K562 (cell line): ENCODE measurements around the gene CISD3. TPM values are rescaled to one million over a fixed set of nuclear protein-coding genes. Genes with fewer than 3 reads are reported as not detected.

ENCODE experiments used
- ATAC-seq: fragments of 200-7000 bp; cut with Tn5 transposase; 3 replicates; pipeline ENCODE4 v1.9.1; 2020; ENCODE audit warnings: moderate library complexity
- BruUV-seq: library from RNA; stranded (reverse); fragments of 400-500 nt; replicated peaks from 2 replicates; lab custom pipeline; 2021; lab: Mats Ljungman, UMichigan
- CTCF ChIA-PET: fragments of 300-600 bp; formaldehyde crosslinking; extraction: SDS; loops from one replicate; lab custom pipeline; 2021; ENCODE audit warnings: low intra/inter-chr PET ratio; lab: Yijun Ruan, JAX
- POLR2A ChIA-PET: fragments of 300-600, 350-650 bp; sonication (Branson Sonifier 250); formaldehyde crosslinking; extraction: SDS; loops from one replicate; lab custom pipeline; 2021; ENCODE audit warnings: antibody characterized with exemption, inconsistent platforms; lab: Yijun Ruan, JAX
- DNase-seq, 4 experiments: peaks; one replicate each; pipeline versions ENCODE4 v3.0.0 to v3.0.0-alpha.2; 2011 to 2018; ENCODE audit warnings: low spot score in 3 of 4, mixed read lengths in 3 of 4; ENCODE audit errors: extremely low read depth in 1 of 4
- FAIRE-seq: peaks from 2 replicates; lab custom pipeline; 2011; peaks lifted over from hg19 to GRCh38; lab: Jason Lieb, UNC
- H2AFZ ChIP-seq: 2 replicates; pipeline ENCODE4 v1.6.0; 2011; ENCODE audit warnings: low read depth, low read length, control low read depth, inconsistent platforms
- H3K27ac ChIP-seq: fragments of 200-600 bp; 3 replicates; pipeline ENCODE4 v1.8.0; 2011; ENCODE audit warnings: low read depth, mild to moderate bottlenecking, control low read depth, inconsistent platforms, low read length, moderate library complexity, mixed read lengths; ENCODE audit errors: extremely low read depth
- H3K27me3 ChIP-seq, 2 experiments: fragments of 300-600 bp in 1 of 2; 2 replicates in 1 of 2; 3 replicates in 1 of 2; pipeline versions ENCODE4 v1.6.0 to v1.8.0; 2011; ENCODE audit warnings: inconsistent platforms in 2 of 2, low read length in 2 of 2, mild to moderate bottlenecking in 1 of 2, mixed read lengths in 1 of 2, moderate library complexity in 1 of 2; ENCODE audit not compliant: control insufficient read depth in 2 of 2, insufficient read depth in 2 of 2
- H3K36me3 ChIP-seq: fragments of 300-600 bp; 3 replicates; pipeline ENCODE4 v1.8.0; 2011; ENCODE audit warnings: mild to moderate bottlenecking, low read length, inconsistent platforms; ENCODE audit not compliant: control insufficient read depth, insufficient read depth
- H3K4me1 ChIP-seq, 2 experiments: fragments of 200-600 bp in 1 of 2; replicated peaks in 1 of 2; 2 replicates in 1 of 2; 3 replicates in 1 of 2; pipeline versions ENCODE4 v1.5.1 to v1.8.0; 2011; ENCODE audit warnings: inconsistent platforms in 2 of 2, low read length in 2 of 2, mild to moderate bottlenecking in 1 of 2, mixed read lengths in 1 of 2, moderate library complexity in 1 of 2; ENCODE audit not compliant: control insufficient read depth in 2 of 2, insufficient read depth in 2 of 2
- H3K4me2 ChIP-seq: 2 replicates; pipeline ENCODE4 v1.6.1; 2011; ENCODE audit warnings: low read length, control low read depth, inconsistent platforms, mixed read lengths; ENCODE audit not compliant: insufficient read depth
- H3K4me3 ChIP-seq: fragments of 200-600 bp; sonication (generic), shearing (Covaris generic); 2 replicates; pipeline ENCODE4 v1.5.1; 2016; ENCODE audit warnings: control low read depth, inconsistent platforms
- H3K79me2 ChIP-seq: fragments of 200-600 bp; 3 replicates; pipeline ENCODE4 v1.8.0; 2011; ENCODE audit warnings: low read length, inconsistent platforms; ENCODE audit not compliant: control insufficient read depth, insufficient read depth
- H3K9ac ChIP-seq, 2 experiments: 2 replicates each; pipeline versions ENCODE4 v1.6.0 to v1.6.1; 2011; ENCODE audit warnings: low read depth in 2 of 2, low read length in 2 of 2, control low read depth in 1 of 2, inconsistent platforms in 1 of 2, mild to moderate bottlenecking in 1 of 2, mixed read lengths in 1 of 2; ENCODE audit not compliant: insufficient read depth in 1 of 2
- H3K9me1 ChIP-seq: one replicate; pipeline ENCODE4 v1.6.0; 2011; ENCODE audit warnings: inconsistent platforms, mild to moderate bottlenecking, low read length, moderate library complexity; ENCODE audit not compliant: control insufficient read depth, insufficient read depth
- H3K9me3 ChIP-seq: replicated peaks from 2 replicates; pipeline ENCODE4 v1.5.1; 2011; ENCODE audit warnings: low read depth, low read length, inconsistent platforms; ENCODE audit not compliant: control insufficient read depth, insufficient read depth
- H4K20me1 ChIP-seq: replicated peaks from 2 replicates; pipeline ENCODE4 v1.6.1; 2011; ENCODE audit warnings: low read length, inconsistent platforms, mixed read lengths; ENCODE audit not compliant: control insufficient read depth, insufficient read depth
- MXI1 ChIP-seq: IDR thresholded peaks from 2 replicates; pipeline ENCODE4 v1.6.1; 2011; ENCODE audit warnings: low read depth, mild to moderate bottlenecking, improper control_type of control experiment, low read length
- RAD21 ChIP-seq, 2 experiments: fragments of 250-450 bp in 1 of 2; fragments of 450-650 bp in 1 of 2; sonication (Bioruptor Pico) in 1 of 2; formaldehyde crosslinking in 1 of 2; IDR thresholded peaks in 1 of 2; conservative IDR thresholded peaks in 1 of 2; 2 replicates each; pipeline versions ENCODE4 v1.4.0 to v1.8.0; 2020 to 2022; ENCODE audit warnings: mild to moderate bottlenecking in 2 of 2, moderate library complexity in 1 of 2
- SMC3 ChIP-seq: conservative IDR thresholded peaks from 2 replicates; pipeline ENCODE4 v1.6.1; 2011; ENCODE audit warnings: low read depth, low read length, improper control_type of control experiment; ENCODE audit not compliant: insufficient read depth
- STAG1 ChIP-seq: sonication (generic); formaldehyde crosslinking; IDR thresholded peaks from 2 replicates; pipeline ENCODE4 v1.5.0; 2020; ENCODE audit warnings: missing genetic modification reagents, borderline replicate concordance
- ZNF217 ChIP-seq: sonication (generic); formaldehyde crosslinking; IDR thresholded peaks from 2 replicates; pipeline ENCODE4 v1.8.0; 2022; ENCODE audit warnings: mild to moderate bottlenecking, missing genetic modification reagents
- WGBS: fragments of 100-300 bp; shearing (Covaris generic); methylation state at CpG from one replicate; pipeline ENCODE4 v1.1.6; 2016; ENCODE audit warnings: low coverage, mixed read lengths; ENCODE audit not compliant: insufficient coverage; ENCODE audit errors: missing lambda C conversion rate; 5-methylcytosine and 5-hydroxymethylcytosine counted together
- in situ Hi-C: fragments of 300-500 bp; cut with MboI; formaldehyde crosslinking; loops from 4 replicates; pipeline ENCODE4 v1.15.0; 2018; ENCODE audit warnings: inconsistent platforms, mixed read lengths
- intact Hi-C: fragments of 100-400 bp; cut with micrococcal nuclease; formaldehyde crosslinking; loops from 2 replicates; pipeline ENCODE4 v1.14.2; 2022
- polyA plus RNA-seq, 8 experiments: library from polyadenylated mRNA; depleted of rRNA in 4 of 8; stranded (reverse) in 5 of 8; unstranded in 3 of 8; fragments of >200 nt; fragmentation: Nextera tagmentation in 2 of 8; fragmentation: Illumina TruSeq in 1 of 8; extraction: Ambion mirVana in 2 of 8; extraction: Trizol in 1 of 8; gene quantifications; 2 replicates each; pipeline versions ENCODE4 v1.2.1 to v1.2.3, GENCODE V29; 2011 to 2014; ENCODE audit warnings: inconsistent platforms in 1 of 8, missing spikeins in 1 of 8
- total RNA-seq, 7 experiments: library from RNA; depleted of rRNA in 6 of 7; stranded (reverse); fragments of >200 nt in 6 of 7; fragmentation: Illumina TruSeq in 2 of 7; extraction: Trizol in 2 of 7; gene quantifications; 2 replicates each; pipeline versions ENCODE4 v1.2.1 to v1.2.3, GENCODE V29; 2011 to 2021; ENCODE audit warnings: low replicate concordance in 1 of 7
- TF ChIP-seq, protein P1 (sequence below): IDR thresholded peaks from 3 replicates; pipeline ENCODE4 v1.6.1; 2011; ENCODE audit warnings: borderline replicate concordance, mild to moderate bottlenecking, moderate library complexity; ENCODE audit not compliant: insufficient read length; ENCODE audit errors: extremely low read depth
- TF ChIP-seq, protein P2 (sequence below), 3 experiments: IDR thresholded peaks in 2 of 3; conservative IDR thresholded peaks in 1 of 3; 2 replicates each; pipeline ENCODE4 v1.5.1; 2011 to 2012; ENCODE audit warnings: low read length in 3 of 3, mild to moderate bottlenecking in 3 of 3, control low read depth in 2 of 3, improper control_type of control experiment in 1 of 3, inconsistent platforms in 1 of 3, low read depth in 1 of 3, mixed read lengths in 1 of 3, moderate library complexity in 1 of 3; ENCODE audit not compliant: insufficient read depth in 2 of 3
- TF ChIP-seq, protein P3 (sequence below): fragments of 450-650 bp; IDR thresholded peaks from 2 replicates; pipeline ENCODE4 v1.6.1; 2016; ENCODE audit warnings: low read depth, mild to moderate bottlenecking, moderate library complexity
- TF ChIP-seq, protein P4 (sequence below): fragments of 250-450 bp; sonication (Bioruptor Pico); IDR thresholded peaks from 2 replicates; pipeline ENCODE4 v1.5.0; 2022; ENCODE audit warnings: mild to moderate bottlenecking
- TF ChIP-seq, protein P5 (sequence below): sonication (generic); formaldehyde crosslinking; IDR thresholded peaks from 2 replicates; pipeline ENCODE4 v1.8.1; 2023; ENCODE audit warnings: mild to moderate bottlenecking, missing genetic modification reagents

The CISD3 gene
- total and polyA plus RNA-seq, 9 of the 15 experiments (the other 6 are each of a cell fraction or from before 2014, with no cell fraction given): 5.0 to 60.7 (median 15.7) TPM

DNA sequence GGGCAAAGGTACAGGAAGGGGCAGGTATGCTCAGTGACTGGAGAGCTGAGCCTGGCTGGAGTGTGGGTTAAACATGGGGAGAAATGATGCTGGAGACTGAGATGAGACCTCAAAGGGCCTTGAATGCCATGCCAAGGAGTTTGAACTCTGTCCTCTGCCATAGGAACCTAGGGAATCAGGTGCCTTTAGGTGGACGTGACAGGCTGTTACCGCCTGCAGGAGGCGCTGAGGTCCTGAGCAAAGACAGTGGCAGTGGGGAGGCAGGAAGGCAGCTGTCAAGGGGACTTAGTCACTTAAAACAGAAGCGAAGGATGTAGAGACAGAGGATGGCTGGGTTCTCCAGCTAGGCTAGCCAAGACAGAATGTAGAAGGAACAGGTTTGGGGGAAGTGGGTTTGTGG lies 31.5 kb downstream of the CISD3 start:
- in situ Hi-C loops (no loop called here), intact Hi-C loops (no loop called here)
- peak; percentile 41 to 66 (median 52) for DNase-seq
- Histone ChIP-seq H3K27me3 (no peaks in the 10 kb centered on the region), H3K4me3 (no peak overlapping the region), H4K20me1 (peaks cover 6% of the 10 kb centered on the region), H3K27ac (no peak overlapping the region), H3K9me3 (no peaks in the 10 kb centered on the region), H3K4me1 (no peaks in the 10 kb centered on the region), H3K9ac (no peak overlapping the region), H3K79me2 (no peaks in the 10 kb centered on the region), H2AFZ (no peak overlapping the region), H3K36me3 (peaks cover 90% of the 10 kb centered on the region), H3K9me1 (no peaks in the 10 kb centered on the region), H3K4me2 (no peak overlapping the region)
- ATAC-seq: peak; percentile 90
- CTCF ChIA-PET: interaction anchor here (0.6 kb wide), 1 partner anchor 101 kb away, joined by 3 read pairs; no protein-coding TSS in a partner anchor
- WGBS: 64% methylated on average over 4 of the region's 4 CpGs
- no TSS peak for BruUV-seq
- no peak for FAIRE-seq
- POLR2A ChIA-PET: interaction anchor here (0.7 to 1.2 kb wide), 4 partner anchors 10 to 92 kb away, joined by 3 to 6 read pairs (median 4); partner anchors contain the start of genes PSMB3 and RPL23
- TF ChIP-seq MXI1: no peak
- TF ChIP-seq STAG1: 0 out of 2 replicates have a peak, but pooled peaks have one; percentile 24
- TF ChIP-seq, protein P1, sequence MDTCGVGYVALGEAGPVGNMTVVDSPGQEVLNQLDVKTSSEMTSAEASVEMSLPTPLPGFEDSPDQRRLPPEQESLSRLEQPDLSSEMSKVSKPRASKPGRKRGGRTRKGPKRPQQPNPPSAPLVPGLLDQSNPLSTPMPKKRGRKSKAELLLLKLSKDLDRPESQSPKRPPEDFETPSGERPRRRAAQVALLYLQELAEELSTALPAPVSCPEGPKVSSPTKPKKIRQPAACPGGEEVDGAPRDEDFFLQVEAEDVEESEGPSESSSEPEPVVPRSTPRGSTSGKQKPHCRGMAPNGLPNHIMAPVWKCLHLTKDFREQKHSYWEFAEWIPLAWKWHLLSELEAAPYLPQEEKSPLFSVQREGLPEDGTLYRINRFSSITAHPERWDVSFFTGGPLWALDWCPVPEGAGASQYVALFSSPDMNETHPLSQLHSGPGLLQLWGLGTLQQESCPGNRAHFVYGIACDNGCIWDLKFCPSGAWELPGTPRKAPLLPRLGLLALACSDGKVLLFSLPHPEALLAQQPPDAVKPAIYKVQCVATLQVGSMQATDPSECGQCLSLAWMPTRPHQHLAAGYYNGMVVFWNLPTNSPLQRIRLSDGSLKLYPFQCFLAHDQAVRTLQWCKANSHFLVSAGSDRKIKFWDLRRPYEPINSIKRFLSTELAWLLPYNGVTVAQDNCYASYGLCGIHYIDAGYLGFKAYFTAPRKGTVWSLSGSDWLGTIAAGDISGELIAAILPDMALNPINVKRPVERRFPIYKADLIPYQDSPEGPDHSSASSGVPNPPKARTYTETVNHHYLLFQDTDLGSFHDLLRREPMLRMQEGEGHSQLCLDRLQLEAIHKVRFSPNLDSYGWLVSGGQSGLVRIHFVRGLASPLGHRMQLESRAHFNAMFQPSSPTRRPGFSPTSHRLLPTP: peak; percentile 16
- TF ChIP-seq, protein P2, sequence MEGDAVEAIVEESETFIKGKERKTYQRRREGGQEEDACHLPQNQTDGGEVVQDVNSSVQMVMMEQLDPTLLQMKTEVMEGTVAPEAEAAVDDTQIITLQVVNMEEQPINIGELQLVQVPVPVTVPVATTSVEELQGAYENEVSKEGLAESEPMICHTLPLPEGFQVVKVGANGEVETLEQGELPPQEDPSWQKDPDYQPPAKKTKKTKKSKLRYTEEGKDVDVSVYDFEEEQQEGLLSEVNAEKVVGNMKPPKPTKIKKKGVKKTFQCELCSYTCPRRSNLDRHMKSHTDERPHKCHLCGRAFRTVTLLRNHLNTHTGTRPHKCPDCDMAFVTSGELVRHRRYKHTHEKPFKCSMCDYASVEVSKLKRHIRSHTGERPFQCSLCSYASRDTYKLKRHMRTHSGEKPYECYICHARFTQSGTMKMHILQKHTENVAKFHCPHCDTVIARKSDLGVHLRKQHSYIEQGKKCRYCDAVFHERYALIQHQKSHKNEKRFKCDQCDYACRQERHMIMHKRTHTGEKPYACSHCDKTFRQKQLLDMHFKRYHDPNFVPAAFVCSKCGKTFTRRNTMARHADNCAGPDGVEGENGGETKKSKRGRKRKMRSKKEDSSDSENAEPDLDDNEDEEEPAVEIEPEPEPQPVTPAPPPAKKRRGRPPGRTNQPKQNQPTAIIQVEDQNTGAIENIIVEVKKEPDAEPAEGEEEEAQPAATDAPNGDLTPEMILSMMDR (IDR thresholded peaks at IDR 0.05 in 2 of 3, conservative IDR thresholded peaks at IDR 0.05 in 1 of 3; ENCODE audit: insufficient read depth in 2 of 3, low read depth in 1 of 3, low read length in 3 of 3): peak; percentile 62 to 77 (median 69)
- TF ChIP-seq, protein P3, sequence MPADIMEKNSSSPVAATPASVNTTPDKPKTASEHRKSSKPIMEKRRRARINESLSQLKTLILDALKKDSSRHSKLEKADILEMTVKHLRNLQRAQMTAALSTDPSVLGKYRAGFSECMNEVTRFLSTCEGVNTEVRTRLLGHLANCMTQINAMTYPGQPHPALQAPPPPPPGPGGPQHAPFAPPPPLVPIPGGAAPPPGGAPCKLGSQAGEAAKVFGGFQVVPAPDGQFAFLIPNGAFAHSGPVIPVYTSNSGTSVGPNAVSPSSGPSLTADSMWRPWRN: no peak
- TF ChIP-seq RAD21 (CRISPR knock-in tag; conservative IDR thresholded peaks at IDR 0.05 in 1 of 2, IDR thresholded peaks at IDR 0.05 in 1 of 2): peak in 1 of 2 experiments; percentile 61; a peak in 2 of 4 replicates
- TF ChIP-seq, protein P4, sequence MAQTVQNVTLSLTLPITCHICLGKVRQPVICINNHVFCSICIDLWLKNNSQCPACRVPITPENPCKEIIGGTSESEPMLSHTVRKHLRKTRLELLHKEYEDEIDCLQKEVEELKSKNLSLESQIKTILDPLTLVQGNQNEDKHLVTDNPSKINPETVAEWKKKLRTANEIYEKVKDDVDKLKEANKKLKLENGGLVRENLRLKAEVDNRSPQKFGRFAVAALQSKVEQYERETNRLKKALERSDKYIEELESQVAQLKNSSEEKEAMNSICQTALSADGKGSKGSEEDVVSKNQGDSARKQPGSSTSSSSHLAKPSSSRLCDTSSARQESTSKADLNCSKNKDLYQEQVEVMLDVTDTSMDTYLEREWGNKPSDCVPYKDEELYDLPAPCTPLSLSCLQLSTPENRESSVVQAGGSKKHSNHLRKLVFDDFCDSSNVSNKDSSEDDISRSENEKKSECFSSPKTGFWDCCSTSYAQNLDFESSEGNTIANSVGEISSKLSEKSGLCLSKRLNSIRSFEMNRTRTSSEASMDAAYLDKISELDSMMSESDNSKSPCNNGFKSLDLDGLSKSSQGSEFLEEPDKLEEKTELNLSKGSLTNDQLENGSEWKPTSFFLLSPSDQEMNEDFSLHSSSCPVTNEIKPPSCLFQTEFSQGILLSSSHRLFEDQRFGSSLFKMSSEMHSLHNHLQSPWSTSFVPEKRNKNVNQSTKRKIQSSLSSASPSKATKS (CRISPR knock-in tag): no peak
- TF ChIP-seq, protein P5, sequence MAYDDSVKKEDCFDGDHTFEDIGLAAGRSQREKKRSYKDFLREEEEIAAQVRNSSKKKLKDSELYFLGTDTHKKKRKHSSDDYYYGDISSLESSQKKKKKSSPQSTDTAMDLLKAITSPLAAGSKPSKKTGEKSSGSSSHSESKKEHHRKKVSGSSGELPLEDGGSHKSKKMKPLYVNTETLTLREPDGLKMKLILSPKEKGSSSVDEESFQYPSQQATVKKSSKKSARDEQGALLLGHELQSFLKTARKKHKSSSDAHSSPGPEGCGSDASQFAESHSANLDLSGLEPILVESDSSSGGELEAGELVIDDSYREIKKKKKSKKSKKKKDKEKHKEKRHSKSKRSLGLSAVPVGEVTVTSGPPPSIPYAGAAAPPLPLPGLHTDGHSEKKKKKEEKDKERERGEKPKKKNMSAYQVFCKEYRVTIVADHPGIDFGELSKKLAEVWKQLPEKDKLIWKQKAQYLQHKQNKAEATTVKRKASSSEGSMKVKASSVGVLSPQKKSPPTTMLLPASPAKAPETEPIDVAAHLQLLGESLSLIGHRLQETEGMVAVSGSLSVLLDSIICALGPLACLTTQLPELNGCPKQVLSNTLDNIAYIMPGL: no peak
- TF ChIP-seq SMC3: peak; percentile 45
- no peak for TF ChIP-seq ZNF217 (CRISPR knock-in tag)
